ENCODE results near the gene PDCD2.

The PDCD2 gene

GRCh38 chr6:170584954-170585498 is 589 bp upstream of the PDCD2 start:
- DNase-seq (ENCODE audit: low spot score): no peak
- in situ Hi-C loops (cut with MboI; ENCODE audit: low sequenced_read_pairs, unreplicated experiment): no loop called here
- TF ChIP-seq CTCF (IDR thresholded peaks at IDR 0.05; ENCODE audit: borderline replicate concordance, control extremely low read depth, extremely low read depth, insufficient read depth, missing control alignments): no peak

DNA sequence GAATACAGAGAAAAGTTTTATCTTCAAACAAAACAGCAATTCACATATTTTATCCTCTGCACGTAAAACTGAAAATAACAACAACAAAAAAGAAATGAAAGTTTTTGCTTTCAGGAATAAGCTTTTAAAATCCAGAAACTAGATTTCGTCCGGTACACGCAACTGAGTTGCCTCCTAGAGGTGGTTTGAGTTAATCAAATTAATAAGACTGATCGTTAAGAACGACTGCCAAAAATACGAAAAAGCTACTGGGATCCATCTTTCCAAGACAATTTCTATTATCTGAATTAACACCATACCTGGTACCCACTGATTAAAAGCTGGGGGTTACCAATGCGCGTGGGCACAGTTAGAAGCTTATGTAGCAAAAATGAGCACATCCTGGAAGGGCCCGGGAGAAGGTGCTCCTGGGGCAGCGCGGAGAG is 669 bp downstream of the PDCD2 start:
- in situ Hi-C loops (cut with MboI; ENCODE audit: low sequenced_read_pairs, unreplicated experiment): no loop called here
- DNase-seq (ENCODE audit: low spot score): no peak
- no peak for TF ChIP-seq CTCF (IDR thresholded peaks at IDR 0.05; ENCODE audit: borderline replicate concordance, control extremely low read depth, extremely low read depth, insufficient read depth, missing control alignments)

- no peak for TF ChIP-seq CTCF (IDR thresholded peaks at IDR 0.05; ENCODE audit: borderline replicate concordance, control extremely low read depth, extremely low read depth, insufficient read depth, missing control alignments)
- no peak for DNase-seq (ENCODE audit: low spot score)
- in situ Hi-C loops (cut with MboI; ENCODE audit: low sequenced_read_pairs, unreplicated experiment): no loop called here
These were observed 5.5 kb downstream of the PDCD2 start for GRCh38 chr6:170578909-170579308.

DNA sequence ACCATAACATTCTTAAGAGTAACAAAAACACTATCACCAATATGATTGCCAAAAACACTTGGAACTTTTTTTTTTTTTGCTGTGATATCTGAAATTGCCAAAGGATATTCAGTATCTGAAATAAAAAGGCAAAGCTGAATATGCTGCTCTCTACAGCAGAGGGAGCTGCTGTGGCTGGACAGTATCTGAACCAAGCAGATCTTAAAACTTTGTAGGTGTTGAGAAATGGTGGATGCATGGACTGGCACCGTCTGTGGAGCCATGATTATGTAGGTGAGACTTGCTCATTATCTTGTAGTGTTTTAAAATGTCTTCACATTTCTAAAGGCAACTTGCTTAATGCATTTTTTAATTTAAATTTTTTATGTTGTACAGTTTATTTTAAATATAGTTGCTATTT is 9.2 kb downstream of the PDCD2 start:
- DNase-seq (ENCODE audit: low spot score): no peak
- no peak for TF ChIP-seq CTCF (IDR thresholded peaks at IDR 0.05; ENCODE audit: borderline replicate concordance, control extremely low read depth, extremely low read depth, insufficient read depth, missing control alignments)
- in situ Hi-C loops (cut with MboI; ENCODE audit: low sequenced_read_pairs, unreplicated experiment): no loop called here

- in situ Hi-C loops (cut with MboI; ENCODE audit: low sequenced_read_pairs, unreplicated experiment): no loop called here
- TF ChIP-seq CTCF (IDR thresholded peaks at IDR 0.05; ENCODE audit: borderline replicate concordance, control extremely low read depth, extremely low read depth, insufficient read depth, missing control alignments): no peak
- no peak for DNase-seq (ENCODE audit: low spot score)
These were observed 11.6 kb downstream of the PDCD2 start for GRCh38 chr6:170572704-170573466.

DNA sequence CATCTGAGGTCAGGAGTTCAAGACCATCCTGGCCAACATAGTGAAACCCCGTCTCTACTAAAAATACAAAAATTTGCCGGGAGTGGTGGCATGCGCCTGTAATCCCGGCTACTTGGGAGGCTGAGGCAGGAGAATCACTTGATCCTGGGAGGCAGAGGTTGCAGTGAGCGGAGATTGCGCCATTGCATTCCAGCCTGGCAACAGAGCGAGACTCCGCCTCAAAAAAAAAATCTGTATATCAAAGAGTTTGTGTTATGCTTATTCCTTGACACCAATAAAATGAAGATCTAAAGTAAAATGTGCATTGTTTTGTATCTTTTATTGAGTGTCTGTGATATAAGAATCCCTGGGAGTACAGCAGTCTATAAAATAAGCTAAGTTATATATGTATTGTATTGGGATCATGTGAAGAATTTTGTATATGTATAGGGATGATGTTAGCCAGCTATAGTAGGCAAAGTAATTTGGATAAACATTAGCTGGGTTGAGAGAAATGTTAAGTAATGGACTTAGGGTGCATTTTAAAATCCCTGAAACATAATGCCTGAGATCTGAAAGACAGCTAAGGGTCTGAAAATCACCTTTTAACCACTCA is 19.4 kb downstream of the PDCD2 start:
- no peak for DNase-seq (ENCODE audit: low spot score)
- in situ Hi-C loops (cut with MboI; ENCODE audit: low sequenced_read_pairs, unreplicated experiment): no loop called here

More for the DNA sequence above, 19.4 kb downstream of the PDCD2 start:
- TF ChIP-seq CTCF (IDR thresholded peaks at IDR 0.05; ENCODE audit: borderline replicate concordance, control extremely low read depth, extremely low read depth, insufficient read depth, missing control alignments): no peak

All from GM13976 (cell line).